Stomach (tissue), 9 donors: ENCODE measurements around the gene TNIP3. TPM values are rescaled to one million over a fixed set of nuclear protein-coding genes. Genes with fewer than 3 reads are reported as not detected.

ENCODE experiments used
- DNase-seq, 2 donors: peaks; one replicate each; pipeline versions ENCODE4 v3.0.0 to v3.0.0-alpha.2; 2013 to 2019
- H3K27ac ChIP-seq, 5 donors: fragments of 200-600 bp in 4 of 5; sonication (generic) in 4 of 5; one replicate each; pipeline ENCODE4 v1.5.1; 2013 to 2019; ENCODE audit warnings: mild to moderate bottlenecking in 1 of 5, moderate library complexity in 1 of 5
- H3K27me3 ChIP-seq, 3 donors: fragments of 200-600 bp; sonication (generic); one replicate each; pipeline ENCODE4 v1.5.1; 2017 to 2019; ENCODE audit warnings: mixed run types in 1 of 3
- H3K36me3 ChIP-seq, 4 donors: fragments of 200-600 bp; sonication (generic); 1 replicate in 3 of 4; 2 replicates in 1 of 4; pipeline ENCODE4 v1.5.1; 2016 to 2019
- H3K4me1 ChIP-seq, 4 donors: fragments of 200-600 bp; sonication (generic); one replicate each; pipeline ENCODE4 v1.5.1; 2016 to 2019
- H3K4me3 ChIP-seq, 4 donors: fragments of 200-600 bp; sonication (generic) in 3 of 4; one replicate each; pipeline ENCODE4 v1.5.1; 2016 to 2019; ENCODE audit warnings: mild to moderate bottlenecking in 1 of 4
- H3K9me3 ChIP-seq, 4 donors: fragments of 200-600 bp; sonication (generic); one replicate each; pipeline ENCODE4 v1.5.1; 2016 to 2019
- EP300 ChIP-seq: sonication (generic); formaldehyde crosslinking; IDR thresholded peaks from one replicate; pipeline ENCODE4 v1.6.1; 2017; ENCODE audit warnings: antibody characterized with exemption
- POLR2A ChIP-seq, 4 donors: fragments of 450-650 bp; IDR thresholded peaks; one replicate each; pipeline ENCODE4 v1.6.1; 2016; ENCODE audit warnings: antibody characterized with exemption in 4 of 4, control low read depth in 2 of 4, mild to moderate bottlenecking in 1 of 4, moderate library complexity in 1 of 4
- POLR2AphosphoS5 ChIP-seq, 3 donors: sonication (generic); formaldehyde crosslinking; IDR thresholded peaks; one replicate each; pipeline ENCODE4 v1.6.1; 2016; ENCODE audit warnings: antibody characterized with exemption in 3 of 3
- WGBS, 5 donors: extraction: QIAGEN DNeasy Blood & Tissue Kit in 3 of 5; methylation state at CpG; one replicate each; pipeline versions ENCODE4 v1.1.5 to v1.1.7; 2013 to 2018; 5-methylcytosine and 5-hydroxymethylcytosine counted together
- intact Hi-C: fragments of 100-400 bp; cut with DNase I; formaldehyde crosslinking; loops from one replicate; pipeline ENCODE4 v1.15.1; 2023; ENCODE audit warnings: low total_unique reads
- polyA plus RNA-seq, 3 donors: library from polyadenylated mRNA; stranded (reverse); fragments of 200-250 nt; gene quantifications; one replicate each; pipeline ENCODE4 v1.2.3, GENCODE V29; 2013
- total RNA-seq, 5 donors: library from RNA; depleted of rRNA; stranded (reverse); fragments of >200 nt; gene quantifications; one replicate each; pipeline versions ENCODE4 v1.1.0 to v1.2.3, GENCODE V29; 2014 to 2016
- TF ChIP-seq, protein P1 (sequence below), 7 experiments: fragments of 450-650 bp in 4 of 7; fragments of 200-600 bp in 3 of 7; sonication (generic) in 3 of 7; IDR thresholded peaks; one replicate each; pipeline ENCODE4 v1.5.1; 2016 to 2019; ENCODE audit warnings: antibody characterized with exemption in 7 of 7, control low read depth in 2 of 7, mild to moderate bottlenecking in 1 of 7
- donor health status: healthy with polysubstance abuse.
- donor health status: Bipolar disorder and iron deficiency.
- donor health status: healthy.

TNIP3 gene
- total and polyA plus RNA-seq, 8 donors = 0.12 to 5.1 (median 0.74) TPM; not detected in 2

- intact Hi-C loops = no loop called here
- TF ChIP-seq POLR2A (IDR thresholded peaks at IDR 0.05) (no peak), POLR2AphosphoS5 (IDR thresholded peaks at IDR 0.05) (no peak), EP300 (no peak)
- TF ChIP-seq, protein P1, sequence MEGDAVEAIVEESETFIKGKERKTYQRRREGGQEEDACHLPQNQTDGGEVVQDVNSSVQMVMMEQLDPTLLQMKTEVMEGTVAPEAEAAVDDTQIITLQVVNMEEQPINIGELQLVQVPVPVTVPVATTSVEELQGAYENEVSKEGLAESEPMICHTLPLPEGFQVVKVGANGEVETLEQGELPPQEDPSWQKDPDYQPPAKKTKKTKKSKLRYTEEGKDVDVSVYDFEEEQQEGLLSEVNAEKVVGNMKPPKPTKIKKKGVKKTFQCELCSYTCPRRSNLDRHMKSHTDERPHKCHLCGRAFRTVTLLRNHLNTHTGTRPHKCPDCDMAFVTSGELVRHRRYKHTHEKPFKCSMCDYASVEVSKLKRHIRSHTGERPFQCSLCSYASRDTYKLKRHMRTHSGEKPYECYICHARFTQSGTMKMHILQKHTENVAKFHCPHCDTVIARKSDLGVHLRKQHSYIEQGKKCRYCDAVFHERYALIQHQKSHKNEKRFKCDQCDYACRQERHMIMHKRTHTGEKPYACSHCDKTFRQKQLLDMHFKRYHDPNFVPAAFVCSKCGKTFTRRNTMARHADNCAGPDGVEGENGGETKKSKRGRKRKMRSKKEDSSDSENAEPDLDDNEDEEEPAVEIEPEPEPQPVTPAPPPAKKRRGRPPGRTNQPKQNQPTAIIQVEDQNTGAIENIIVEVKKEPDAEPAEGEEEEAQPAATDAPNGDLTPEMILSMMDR (IDR thresholded peaks at IDR 0.05) = no peak
- 72 to 89% (median 83%) methylated on average over 1 of the region's 1 CpG for WGBS, 5 donors
- Histone ChIP-seq H3K4me1 (peaks cover 0 to 18% (median 4%) of the 10 kb centered on the region in 4 donors), H3K27me3 (peaks cover 0 to 4% (median 2%) of the 10 kb centered on the region in 3 donors), H3K27ac (no peak overlapping the region), H3K9me3 (no peaks in the 10 kb centered on the region), H3K36me3 (no peaks in the 10 kb centered on the region), H3K4me3 (no peak overlapping the region)
- DNase-seq = no peak
Measured at GRCh38 chr4:121151942-121152341, 12.2 kb downstream of the TNIP3 start.

- TF ChIP-seq, protein P1 (IDR thresholded peaks at IDR 0.05) = no peak
- TF ChIP-seq POLR2A (IDR thresholded peaks at IDR 0.05) = no peak
- no peak for TF ChIP-seq EP300
- no peak for TF ChIP-seq POLR2AphosphoS5 (IDR thresholded peaks at IDR 0.05)
- Histone ChIP-seq H3K36me3 (no peaks in the 10 kb centered on the region), H3K27me3 (no peaks in the 10 kb centered on the region), H3K4me3 (no peak overlapping the region), H3K27ac (no peak overlapping the region), H3K4me1 (peaks cover 0 to 7% (median 0%) of the 10 kb centered on the region in 4 donors), H3K9me3 (no peaks in the 10 kb centered on the region)
- DNase-seq = no peak
- 52 to 91% (median 68%) methylated on average over 1 of the region's 1 CpG for WGBS, 5 donors
- intact Hi-C loops = no loop called here
Measured at GRCh38 chr4:121150486-121150885, 13.6 kb downstream of the TNIP3 start.

DNA sequence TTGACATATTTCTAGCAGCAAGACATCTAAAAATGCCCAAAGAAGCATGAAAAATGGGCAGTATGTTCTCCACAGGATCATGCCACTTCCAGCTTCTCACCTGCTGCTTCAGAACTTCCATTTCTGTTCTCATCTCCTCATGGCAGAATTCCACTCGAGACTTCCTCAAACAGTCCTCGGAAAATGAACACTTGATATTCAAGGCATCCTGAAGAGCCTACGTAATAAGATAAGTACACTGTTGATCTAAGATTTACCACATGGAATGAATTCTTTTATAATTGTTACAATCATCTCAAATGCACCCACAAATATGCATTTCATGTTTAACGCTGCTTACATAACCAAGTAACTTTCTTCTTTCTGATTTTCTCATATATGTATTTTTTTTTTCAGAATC is 14.1 kb downstream of the TNIP3 start:
- Histone ChIP-seq H3K27me3 (no peaks in the 10 kb centered on the region), H3K27ac (no peak overlapping the region), H3K4me1 (peaks cover 0 to 7% (median 0%) of the 10 kb centered on the region in 4 donors), H3K36me3 (no peaks in the 10 kb centered on the region), H3K9me3 (no peaks in the 10 kb centered on the region), H3K4me3 (no peak overlapping the region)
- TF ChIP-seq POLR2A (IDR thresholded peaks at IDR 0.05) = no peak
- TF ChIP-seq, protein P1 (IDR thresholded peaks at IDR 0.05) = no peak
- no peak for TF ChIP-seq POLR2AphosphoS5 (IDR thresholded peaks at IDR 0.05)
- no peak for TF ChIP-seq EP300
- 86 to 92% (median 88%) methylated on average over 4 of the region's 4 CpGs for WGBS, 5 donors
- no peak for DNase-seq
- intact Hi-C loops = no loop called here

DNA sequence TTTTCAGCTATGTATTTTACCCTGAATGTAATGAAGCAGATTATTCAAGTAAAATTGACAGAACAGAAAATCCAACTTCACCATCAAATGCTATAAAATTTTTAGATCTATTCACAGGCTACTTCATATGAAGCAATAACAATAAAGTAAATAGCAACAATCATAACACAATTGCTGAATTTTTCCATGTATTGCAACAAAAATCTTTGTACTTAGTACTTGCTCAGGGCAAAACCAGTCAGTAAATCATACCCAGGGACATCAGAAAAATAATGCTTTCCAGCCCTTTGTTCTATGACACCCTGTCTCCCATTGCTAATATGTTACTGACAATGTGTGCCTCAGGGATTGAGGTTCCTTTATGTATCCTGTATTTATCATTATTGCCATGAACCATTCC is 15.5 kb downstream of the TNIP3 start:
- Histone ChIP-seq H3K4me1 (peaks cover 0 to 3% (median 0%) of the 10 kb centered on the region in 4 donors), H3K9me3 (no peaks in the 10 kb centered on the region), H3K36me3 (no peaks in the 10 kb centered on the region), H3K4me3 (no peak overlapping the region), H3K27me3 (no peaks in the 10 kb centered on the region), H3K27ac (no peak overlapping the region)
- TF ChIP-seq POLR2AphosphoS5 (IDR thresholded peaks at IDR 0.05) = no peak
- TF ChIP-seq EP300 = no peak
- no peak for TF ChIP-seq POLR2A (IDR thresholded peaks at IDR 0.05)
- TF ChIP-seq, protein P1 (IDR thresholded peaks at IDR 0.05) = no peak
- intact Hi-C loops = no loop called here
- DNase-seq = no peak
